SJCRH30 (cell line): ENCODE data around the gene C10orf120. TPM values are rescaled to one million over a fixed set of nuclear protein-coding genes. Genes with fewer than 3 reads are reported as not detected.

Source experiments
- DNase-seq, 2 experiments: peaks; one replicate each; pipeline ENCODE4 v3.0.0-alpha.2; 2015 to 2020
- H3K27ac ChIP-seq: fragments of 250-450 bp; sonication (Bioruptor Pico); 2 replicates; pipeline ENCODE4 v1.5.1; 2020; ENCODE audit warnings: mild to moderate bottlenecking, moderate library complexity
- H3K27me3 ChIP-seq: fragments of 250-450 bp; sonication (Bioruptor Pico); 2 replicates; pipeline ENCODE4 v1.5.1; 2020; ENCODE audit warnings: mild to moderate bottlenecking, moderate library complexity
- H3K36me3 ChIP-seq: fragments of 250-450 bp; sonication (Bioruptor Pico); 2 replicates; pipeline ENCODE4 v1.5.1; 2020; ENCODE audit warnings: mild to moderate bottlenecking, moderate library complexity
- H3K4me1 ChIP-seq: fragments of 250-450 bp; sonication (Bioruptor Pico); 2 replicates; pipeline ENCODE4 v1.5.1; 2020; ENCODE audit warnings: mild to moderate bottlenecking, moderate library complexity
- H3K4me3 ChIP-seq: fragments of 250-450 bp; sonication (Bioruptor Pico); 2 replicates; pipeline ENCODE4 v1.5.1; 2020; ENCODE audit warnings: mild to moderate bottlenecking, moderate library complexity
- H3K9me3 ChIP-seq: fragments of 250-450 bp; sonication (Bioruptor Pico); replicated peaks from 2 replicates; pipeline ENCODE4 v1.5.1; 2020; ENCODE audit warnings: mild to moderate bottlenecking, moderate library complexity
- total RNA-seq: library from RNA; depleted of rRNA; stranded (reverse); fragments of >200 nt; shearing (Covaris generic); gene quantifications from 2 replicates; pipeline ENCODE4 v1.2.3, GENCODE V29; 2014

C10orf120 gene
- total RNA-seq, 1 experiment from 2014 or later: not detected

GRCh38 chr10:122660696-122661095, 39.0 kb downstream of the C10orf120 start:
- Histone ChIP-seq H3K27me3 (peaks cover 18% of the 10 kb centered on the region; the same call in 1 of the 2 replicates), H3K4me1 (0 out of 2 replicates have a peak, but pooled peaks cover 2% of the 10 kb centered on the region), H3K36me3 (no peaks in the 10 kb centered on the region), H3K9me3 (no peaks in the 10 kb centered on the region), H3K27ac (no peak overlapping the region), H3K4me3 (no peak overlapping the region)
- no peak for DNase-seq

- Histone ChIP-seq H3K9me3 (no peaks in the 10 kb centered on the region), H3K4me3 (no peak overlapping the region), H3K27me3 (peaks cover 18% of the 10 kb centered on the region; the same call in 1 of the 2 replicates), H3K4me1 (0 out of 2 replicates have a peak, but pooled peaks cover 2% of the 10 kb centered on the region), H3K36me3 (no peaks in the 10 kb centered on the region), H3K27ac (no peak overlapping the region)
- DNase-seq: no peak
Measured at GRCh38 chr10:122659651-122660050, 40.0 kb downstream of the C10orf120 start.

GRCh38 chr10:122659126-122659525, 40.5 kb downstream of the C10orf120 start:
- H3K27ac ChIP-seq: no peak overlapping the region
- no peaks in the 10 kb centered on the region for H3K9me3 ChIP-seq
- DNase-seq: no peak
- 0 out of 2 replicates have a peak, but pooled peaks cover 2% of the 10 kb centered on the region for H3K4me1 ChIP-seq
- no peaks in the 10 kb centered on the region for H3K36me3 ChIP-seq
- peaks cover 18% of the 10 kb centered on the region for H3K27me3 ChIP-seq
- H3K4me3 ChIP-seq: no peak overlapping the region

- Histone ChIP-seq H3K4me1 (0 out of 2 replicates have a peak, but pooled peaks cover 2% of the 10 kb centered on the region), H3K36me3 (no peaks in the 10 kb centered on the region), H3K27me3 (peaks cover 18% of the 10 kb centered on the region), H3K4me3 (no peak overlapping the region), H3K27ac (no peak overlapping the region), H3K9me3 (no peaks in the 10 kb centered on the region)
- DNase-seq: no peak
Measured at GRCh38 chr10:122658356-122659049, 41.1 kb downstream of the C10orf120 start.

GRCh38 chr10:122657729-122658128, 41.9 kb downstream of the C10orf120 start:
- H3K4me3 ChIP-seq: no peak overlapping the region
- no peaks in the 10 kb centered on the region for H3K4me1 ChIP-seq
- H3K9me3 ChIP-seq: no peaks in the 10 kb centered on the region
- H3K27ac ChIP-seq: no peak overlapping the region
- H3K36me3 ChIP-seq: no peaks in the 10 kb centered on the region
- DNase-seq: no peak
- peaks cover 18% of the 10 kb centered on the region for H3K27me3 ChIP-seq

- Histone ChIP-seq H3K4me1 (no peaks in the 10 kb centered on the region), H3K27me3 (peaks cover 18% of the 10 kb centered on the region), H3K9me3 (0 out of 2 replicates have a peak, but pooled peaks cover 2% of the 10 kb centered on the region), H3K36me3 (no peaks in the 10 kb centered on the region), H3K4me3 (no peak overlapping the region), H3K27ac (no peak overlapping the region)
- no peak for DNase-seq
Measured at GRCh38 chr10:122657255-122657654, 42.4 kb downstream of the C10orf120 start.

GRCh38 chr10:122656741-122657140, 42.9 kb downstream of the C10orf120 start:
- DNase-seq: no peak
- Histone ChIP-seq H3K4me3 (no peak overlapping the region), H3K9me3 (0 out of 2 replicates have a peak, but pooled peaks cover 5% of the 10 kb centered on the region), H3K27me3 (peaks cover 18% of the 10 kb centered on the region), H3K27ac (no peak overlapping the region), H3K4me1 (no peaks in the 10 kb centered on the region), H3K36me3 (no peaks in the 10 kb centered on the region)

GRCh38 chr10:122656308-122656705, 43.3 kb downstream of the C10orf120 start:
- Histone ChIP-seq H3K27ac (no peak overlapping the region), H3K4me1 (no peaks in the 10 kb centered on the region), H3K9me3 (0 out of 2 replicates have a peak, but pooled peaks cover 5% of the 10 kb centered on the region), H3K4me3 (no peak overlapping the region), H3K27me3 (peaks cover 18% of the 10 kb centered on the region), H3K36me3 (no peaks in the 10 kb centered on the region)
- no peak for DNase-seq

- no peaks in the 10 kb centered on the region for H3K4me1 ChIP-seq
- H3K36me3 ChIP-seq: no peaks in the 10 kb centered on the region
- H3K27ac ChIP-seq: no peak overlapping the region
- 0 out of 2 replicates have a peak, but pooled peaks cover 5% of the 10 kb centered on the region for H3K9me3 ChIP-seq
- no peak overlapping the region for H3K4me3 ChIP-seq
- H3K27me3 ChIP-seq: peaks cover 15% of the 10 kb centered on the region
- no peak for DNase-seq
Measured at GRCh38 chr10:122655524-122656307, 43.9 kb downstream of the C10orf120 start.

GRCh38 chr10:122650331-122650730, 49.3 kb downstream of the C10orf120 start:
- Histone ChIP-seq H3K4me1 (0 out of 2 replicates have a peak, but pooled peaks cover 5% of the 10 kb centered on the region), H3K27me3 (no peaks in the 10 kb centered on the region; the same call in 1 of the 2 replicates), H3K36me3 (no peaks in the 10 kb centered on the region), H3K4me3 (no peak overlapping the region), H3K9me3 (0 out of 2 replicates have a peak, but pooled peaks cover 5% of the 10 kb centered on the region), H3K27ac (no peak overlapping the region)
- peak in 1 of 2 experiments; percentile 16 for DNase-seq

GRCh38 chr10:122649903-122650302, 49.7 kb downstream of the C10orf120 start:
- Histone ChIP-seq H3K9me3 (0 out of 2 replicates have a peak, but pooled peaks cover 5% of the 10 kb centered on the region), H3K36me3 (no peaks in the 10 kb centered on the region), H3K27me3 (no peaks in the 10 kb centered on the region; the same call in 1 of the 2 replicates), H3K4me1 (0 out of 2 replicates have a peak, but pooled peaks cover 5% of the 10 kb centered on the region), H3K27ac (no peak overlapping the region), H3K4me3 (no peak overlapping the region)
- no peak for DNase-seq

- no peak overlapping the region for H3K4me3 ChIP-seq
- 0 out of 2 replicates have a peak, but pooled peaks cover 5% of the 10 kb centered on the region for H3K9me3 ChIP-seq
- no peak overlapping the region for H3K27ac ChIP-seq
- H3K36me3 ChIP-seq: no peaks in the 10 kb centered on the region
- DNase-seq: peak; percentile 51 to 81
- H3K27me3 ChIP-seq: no peaks in the 10 kb centered on the region
- H3K4me1 ChIP-seq: 0 out of 2 replicates have a peak, but pooled peaks cover 5% of the 10 kb centered on the region
Measured at GRCh38 chr10:122648599-122649428, 50.8 kb downstream of the C10orf120 start.
